HFFc6 (cell line): ENCODE data around the gene CTDSP1. TPM values are rescaled to one million over a fixed set of nuclear protein-coding genes. Genes with fewer than 3 reads are reported as not detected.

ENCODE experiments used
- DNase-seq: peaks from one replicate; pipeline ENCODE4 v3.0.0-alpha.2; 2018
- H3K27ac Mint-ChIP-seq: 2 replicates; pipeline ENCODE4 v1.8.0; 2020; ENCODE audit warnings: mild to moderate bottlenecking, mixed read lengths
- H3K27me3 Mint-ChIP-seq: 2 replicates; pipeline ENCODE4 v1.8.0; 2021; ENCODE audit warnings: mild to moderate bottlenecking, moderate library complexity, mixed read lengths; ENCODE audit not compliant: insufficient read depth
- H3K36me3 Mint-ChIP-seq: 2 replicates; pipeline ENCODE4 v1.8.0; 2021; ENCODE audit warnings: low read depth, mixed read lengths
- H3K4me1 Mint-ChIP-seq: 2 replicates; pipeline ENCODE4 v1.8.0; 2020; ENCODE audit warnings: low read depth, mixed read lengths
- H3K4me3 Mint-ChIP-seq: 2 replicates; pipeline ENCODE4 v1.8.0; 2020; ENCODE audit warnings: mild to moderate bottlenecking, moderate library complexity, mixed read lengths
- H3K9me3 Mint-ChIP-seq: 2 replicates; pipeline ENCODE4 v1.8.0; 2020; ENCODE audit warnings: mild to moderate bottlenecking, mixed read lengths
- CTCF ChIP-seq: fragments of 200-600 bp; sonication (generic); IDR thresholded peaks from 2 replicates; pipeline ENCODE4 v1.5.0; 2021; ENCODE audit warnings: antibody characterized with exemption, mild to moderate bottlenecking
- total RNA-seq, 6 experiments: library from RNA; stranded (reverse); fragmentation: NEBNext Ultra II Directional; extraction: Animal tissue kit (Norgen Biotek cat#: 25700); gene quantifications; 2 replicates in 1 of 6; 3 replicates in 5 of 6; pipeline ENCODE4 v1.2.3, GENCODE V29; 2021

CTDSP1 gene
- total RNA-seq, 6 experiments from 2014 or later = 72.0 to 82.0 (median 75.5) TPM

GRCh38 chr2:218436992-218437391 is 37.3 kb downstream of the CTDSP1 start:
- Mint-ChIP-seq H3K27ac (no peak overlapping the region), H3K4me3 (no peak overlapping the region), H3K36me3 (no peaks in the 10 kb centered on the region), H3K4me1 (no peaks in the 10 kb centered on the region), H3K9me3 (no peaks in the 10 kb centered on the region), H3K27me3 (peaks cover 19% of the 10 kb centered on the region)
- TF ChIP-seq CTCF = no peak
- no peak for DNase-seq

- no peak for DNase-seq
- no peak for TF ChIP-seq CTCF
- Mint-ChIP-seq H3K4me1 (no peaks in the 10 kb centered on the region), H3K27ac (no peak overlapping the region), H3K9me3 (no peaks in the 10 kb centered on the region), H3K36me3 (no peaks in the 10 kb centered on the region), H3K27me3 (peaks cover 14% of the 10 kb centered on the region), H3K4me3 (no peak overlapping the region)
These were observed 38.3 kb downstream of the CTDSP1 start for GRCh38 chr2:218437969-218438368.

GRCh38 chr2:218438596-218438995 is 38.9 kb downstream of the CTDSP1 start:
- H3K27ac Mint-ChIP-seq = no peak overlapping the region

GRCh38 chr2:218444692-218445357 is 45.2 kb downstream of the CTDSP1 start:
- H3K4me1 Mint-ChIP-seq = peaks cover 11% of the 10 kb centered on the region
- no peak overlapping the region for H3K27ac Mint-ChIP-seq

More at GRCh38 chr2:218438596-218438995, 38.9 kb downstream of the CTDSP1 start:
- Mint-ChIP-seq H3K4me1 (no peaks in the 10 kb centered on the region), H3K9me3 (no peaks in the 10 kb centered on the region), H3K36me3 (no peaks in the 10 kb centered on the region), H3K4me3 (no peak overlapping the region), H3K27me3 (peaks cover 12% of the 10 kb centered on the region)
- no peak for TF ChIP-seq CTCF
- DNase-seq = no peak

GRCh38 chr2:218445602-218446001 is 45.9 kb downstream of the CTDSP1 start:
- H3K4me1 Mint-ChIP-seq = peaks cover 11% of the 10 kb centered on the region
- DNase-seq = no peak
- H3K36me3 Mint-ChIP-seq = no peaks in the 10 kb centered on the region
- H3K4me3 Mint-ChIP-seq = no peak overlapping the region
- no peak overlapping the region for H3K27ac Mint-ChIP-seq
- no peaks in the 10 kb centered on the region for H3K9me3 Mint-ChIP-seq
- H3K27me3 Mint-ChIP-seq = no peaks in the 10 kb centered on the region; the same call in 1 of the 2 replicates
- no peak for TF ChIP-seq CTCF

More at GRCh38 chr2:218444692-218445357, 45.2 kb downstream of the CTDSP1 start:
- no peak overlapping the region for H3K4me3 Mint-ChIP-seq
- H3K9me3 Mint-ChIP-seq = no peaks in the 10 kb centered on the region
- H3K36me3 Mint-ChIP-seq = no peaks in the 10 kb centered on the region
- H3K27me3 Mint-ChIP-seq = no peaks in the 10 kb centered on the region; the same call in 1 of the 2 replicates
- no peak for TF ChIP-seq CTCF
- DNase-seq = no peak
